Thyroid gland (tissue), 4 donors: ENCODE results near the gene DIS3L2.

Experiments used
- CTCF ChIP-seq, 6 experiments: fragments of 200-600 bp in 3 of 6; fragments of 450-650 bp in 3 of 6; sonication (generic) in 3 of 6; IDR thresholded peaks; one replicate each; pipeline ENCODE4 v1.5.1; 2016 to 2019; ENCODE audit warnings: antibody characterized with exemption in 6 of 6, mild to moderate bottlenecking in 2 of 6, inconsistent platforms in 1 of 6, moderate library complexity in 1 of 6
- POLR2A ChIP-seq, 2 donors: fragments of 450-650 bp; IDR thresholded peaks; one replicate each; pipeline ENCODE4 v1.6.1; 2017; ENCODE audit warnings: antibody characterized with exemption in 2 of 2, mild to moderate bottlenecking in 2 of 2, moderate library complexity in 1 of 2

GRCh38 chr2:232308986-232309385, 347.5 kb downstream of the DIS3L2 start:
- TF ChIP-seq CTCF (IDR thresholded peaks at IDR 0.05) (no peak), POLR2A (IDR thresholded peaks at IDR 0.05) (no peak)
